ENCODE measurements around the gene TMCO6.

GRCh38 chr5:140633021-140633471 is 6.2 kb upstream of the TMCO6 start, which contains the start of gene CD14:
- TF ChIP-seq CTCF (IDR thresholded peaks at IDR 0.05; ENCODE audit: low read depth, low read length, missing input control) (peak; percentile 2), FOXA2 (IDR thresholded peaks at IDR 0.05) (no peak), SP1 (IDR thresholded peaks at IDR 0.05) (peak; percentile 74), MAX (IDR thresholded peaks at IDR 0.05) (peak; percentile 89), ZBTB33 (IDR thresholded peaks at IDR 0.05) (peak; percentile 13), JUND (IDR thresholded peaks at IDR 0.05) (peak; percentile 82 to 84), REST (IDR thresholded peaks at IDR 0.05) (peak; percentile 80)

Data from liver (tissue), 3 donors.